Esophagus muscularis mucosa (tissue), 4 donors: ENCODE results near the gene CABP4. TPM values are rescaled to one million over a fixed set of nuclear protein-coding genes. Genes with fewer than 3 reads are reported as not detected.

ENCODE experiments used
- DNase-seq: peaks from one replicate; pipeline ENCODE4 v3.0.0-alpha.2; 2017; ENCODE audit errors: extremely low spot score
- H3K27ac ChIP-seq, 4 donors: fragments of 200-600 bp; sonication (generic); replicated peaks in 1 of 4; 1 replicate in 3 of 4; 2 replicates in 1 of 4; pipeline ENCODE4 v1.5.1; 2016 to 2019; ENCODE audit warnings: mild to moderate bottlenecking in 1 of 4
- H3K27me3 ChIP-seq, 4 donors: fragments of 200-600 bp; sonication (generic); one replicate each; pipeline versions ENCODE4 v1.5.1 to v1.6.0; 2016 to 2019
- H3K36me3 ChIP-seq, 4 donors: fragments of 200-600 bp; sonication (generic); one replicate each; pipeline ENCODE4 v1.5.1; 2016 to 2019
- H3K4me1 ChIP-seq, 4 donors: fragments of 200-600 bp; sonication (generic); one replicate each; pipeline ENCODE4 v1.5.1; 2016 to 2019
- H3K4me3 ChIP-seq, 4 donors: fragments of 200-600 bp; sonication (generic); 1 replicate in 2 of 4; 2 replicates in 2 of 4; pipeline ENCODE4 v1.5.1; 2016 to 2019; ENCODE audit warnings: mild to moderate bottlenecking in 4 of 4, moderate library complexity in 1 of 4
- H3K9me3 ChIP-seq, 4 donors: fragments of 200-600 bp; sonication (generic); 1 replicate in 3 of 4; 2 replicates in 1 of 4; pipeline ENCODE4 v1.5.1; 2016 to 2019
- CTCF ChIP-seq, 3 experiments: fragments of 200-600 bp in 2 of 3; fragments of 450-650 bp in 1 of 3; sonication (generic) in 2 of 3; IDR thresholded peaks; one replicate each; pipeline ENCODE4 v1.5.1; 2017 to 2019; ENCODE audit warnings: antibody characterized with exemption in 3 of 3, mild to moderate bottlenecking in 2 of 3, moderate library complexity in 1 of 3
- EP300 ChIP-seq: sonication (generic); formaldehyde crosslinking; IDR thresholded peaks from one replicate; pipeline ENCODE4 v1.6.1; 2017; ENCODE audit warnings: antibody characterized with exemption
- POLR2A ChIP-seq: fragments of 450-650 bp; IDR thresholded peaks from one replicate; pipeline ENCODE4 v1.6.1; 2017; ENCODE audit warnings: antibody characterized with exemption, moderate library complexity, mild to moderate bottlenecking, low read depth
- POLR2AphosphoS5 ChIP-seq, 2 donors: sonication (generic); formaldehyde crosslinking; IDR thresholded peaks; one replicate each; pipeline ENCODE4 v1.6.1; 2017; ENCODE audit warnings: antibody characterized with exemption in 2 of 2
- whole genome bisulfite sequencing: methylation state at CpG from one replicate; pipeline ENCODE4 v1.1.5; 2018; 5-methylcytosine and 5-hydroxymethylcytosine counted together
- intact Hi-C: fragments of 100-400 bp; cut with DNase I; formaldehyde crosslinking; loops from one replicate; pipeline ENCODE4 v1.15.1; 2023
- total RNA-seq, 4 donors: library from RNA; depleted of rRNA; stranded (reverse); fragments of >200 nt; gene quantifications; one replicate each; pipeline versions ENCODE4 v1.1.0 to v1.2.1, GENCODE V29; 2016

The CABP4 gene
- total RNA-seq, 4 donors from 2014 or later = 0.50 to 2.9 (median 1.5) TPM

DNA sequence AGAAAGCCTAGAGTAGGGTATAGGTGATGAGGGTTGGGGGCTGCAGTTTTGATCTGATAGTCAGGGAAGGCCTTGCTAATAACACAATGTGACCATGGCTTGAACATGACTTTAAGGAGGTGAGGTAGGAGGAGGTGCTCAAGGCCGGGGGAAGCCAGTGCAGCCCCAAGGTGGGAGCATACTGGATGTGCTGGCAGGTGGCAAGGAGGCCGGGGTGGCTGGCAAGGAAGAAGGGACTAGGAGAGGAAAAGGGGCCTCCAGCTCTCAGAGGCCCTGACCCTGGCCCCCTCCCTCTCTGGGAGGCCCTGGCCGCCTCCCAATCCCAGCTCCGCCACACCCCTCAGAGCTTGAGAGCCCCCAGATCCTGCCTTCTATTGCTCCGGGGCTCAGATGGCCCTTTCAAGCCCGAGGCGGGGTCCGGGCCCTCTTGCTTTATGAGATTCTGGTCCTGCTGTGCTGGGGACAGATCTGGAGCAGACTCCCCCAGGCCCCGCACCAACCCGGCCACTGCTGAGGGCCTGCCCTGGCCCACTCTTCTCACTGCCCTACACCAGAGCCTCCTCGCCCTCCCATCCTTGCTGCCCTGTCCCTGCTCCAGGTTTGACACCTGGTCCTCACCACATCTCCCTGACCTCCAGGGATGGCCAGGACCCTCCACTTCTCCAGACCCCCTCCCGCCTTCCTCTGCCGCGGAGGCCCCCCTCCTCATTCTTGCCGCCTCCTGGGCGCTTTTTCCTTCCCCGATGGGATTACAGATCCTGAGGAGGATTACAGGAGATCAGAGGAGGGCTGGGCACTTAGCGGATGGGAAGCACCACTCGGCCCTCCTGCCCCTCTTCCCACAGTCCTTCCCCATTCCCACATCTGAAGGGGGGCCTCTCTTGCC lies 48.2 kb downstream of the CABP4 start:
- Histone ChIP-seq H3K27me3 (peaks cover 0 to 38% (median 3%) of the 10 kb centered on the region in 4 donors), H3K27ac (no peak overlapping the region), H3K36me3 (peaks cover 0 to 46% (median 23%) of the 10 kb centered on the region in 4 donors), H3K9me3 (no peaks in the 10 kb centered on the region), H3K4me1 (peaks cover 27 to 52% (median 47%) of the 10 kb centered on the region in 4 donors), H3K4me3 (peak overlapping the region; percentile 55 to 64 (median 60))
- intact Hi-C loops = loop anchor here (10.0 kb wide), 1 partner anchor 149 kb away; the partner anchor contains the start of gene POLD4
- DNase-seq = no peak
- 86% methylated on average over 19 of the region's 19 CpGs for WGBS
- TF ChIP-seq POLR2AphosphoS5 (IDR thresholded peaks at IDR 0.05) (no peak), POLR2A (no peak)

GRCh38 chr11:67504005-67504949 lies 49.1 kb downstream of the CABP4 start:
- Histone ChIP-seq H3K9me3 (no peaks in the 10 kb centered on the region), H3K4me3 (peak overlapping the region; percentile 55 to 64 (median 60)), H3K36me3 (peaks cover 0 to 40% (median 20%) of the 10 kb centered on the region in 4 donors), H3K27ac (peak overlapping the region; percentile 97 to 100 (median 98)), H3K27me3 (peaks cover 0 to 38% (median 3%) of the 10 kb centered on the region in 4 donors), H3K4me1 (peaks cover 27 to 59% (median 54%) of the 10 kb centered on the region in 4 donors)
- 0% methylated on average over 14 of the region's 101 CpGs for WGBS
- intact Hi-C loops = loop anchor here (10.0 kb wide), 1 partner anchor 149 kb away; the partner anchor contains the start of gene POLD4
- no peak for DNase-seq
- TF ChIP-seq CTCF (IDR thresholded peaks at IDR 0.05) (no peak), POLR2AphosphoS5 (IDR thresholded peaks at IDR 0.05) (no peak), EP300 (no peak), POLR2A (no peak)

- H3K36me3 ChIP-seq = peaks cover 0 to 34% (median 18%) of the 10 kb centered on the region in 4 donors
- WGBS = 5% methylated on average over 4 of the region's 58 CpGs
- H3K27me3 ChIP-seq = peaks cover 0 to 38% (median 3%) of the 10 kb centered on the region in 4 donors
- peaks cover 27 to 60% (median 54%) of the 10 kb centered on the region in 4 donors for H3K4me1 ChIP-seq
- TF ChIP-seq POLR2A (no peak), POLR2AphosphoS5 (IDR thresholded peaks at IDR 0.05) (no peak), EP300 (no peak), CTCF (IDR thresholded peaks at IDR 0.05) (no peak)
- peak within 1 kb of the TSS; percentile 97 to 100 (median 98) for H3K27ac ChIP-seq
- H3K4me3 ChIP-seq = peak within 1 kb of the TSS; percentile 55 to 64 (median 60)
- no peak for DNase-seq
- intact Hi-C loops = loop anchor here (5.0 to 10.0 kb wide), 2 partner anchors 103 to 150 kb away; partner anchors contain the start of genes POLD4, PPP1CA and TBC1D10C
- no peaks in the 10 kb centered on the region for H3K9me3 ChIP-seq
Measured at GRCh38 chr11:67504950-67505581, 49.9 kb downstream of the CABP4 start, which contains the start of gene PITPNM1. Gene PITPNM1 (minus strand): TSS chr11:67505363. CDS start chr11:67504180, 1,183 bp downstream.

GRCh38 chr11:67505605-67506396 lies 50.6 kb downstream of the CABP4 start:
- H3K9me3 ChIP-seq = no peaks in the 10 kb centered on the region
- TF ChIP-seq EP300 = no peak
- TF ChIP-seq CTCF (IDR thresholded peaks at IDR 0.05) = peak; percentile 96 to 99 (median 98)
- peak; percentile 85 to 86 for TF ChIP-seq POLR2AphosphoS5 (IDR thresholded peaks at IDR 0.05)
- TF ChIP-seq POLR2A = no peak
- 8% methylated on average over 9 of the region's 17 CpGs for WGBS
- intact Hi-C loops = loop anchor here (5.0 to 10.0 kb wide), 2 partner anchors 104 to 151 kb away; partner anchors contain the start of genes POLD4, PPP1CA and TBC1D10C
- H3K4me3 ChIP-seq = peak overlapping the region; percentile 55 to 64 (median 60)
- DNase-seq = peak; percentile 95
- peak overlapping the region; percentile 97 to 100 (median 98) for H3K27ac ChIP-seq
- H3K36me3 ChIP-seq = peaks cover 0 to 27% (median 18%) of the 10 kb centered on the region in 4 donors
- H3K4me1 ChIP-seq = peaks cover 27 to 60% (median 54%) of the 10 kb centered on the region in 4 donors
- peaks cover 0 to 38% (median 3%) of the 10 kb centered on the region in 4 donors for H3K27me3 ChIP-seq
